Common myeloid progenitor, CD34-positive (primary cell): ENCODE results near the gene PINK1.
A peak's percentile ranks its signal among the peaks of the same experiment; 100 is the strongest.

Source experiments
- CTCF ChIA-PET: fragments of 350-600 bp; sonication (Branson Sonifier 250); formaldehyde crosslinking; loops from one replicate; lab custom pipeline; 2021; ENCODE audit warnings: antibody characterized with exemption; lab: Charles Lee
- POLR2A ChIA-PET: fragments of 350-600 bp; sonication (Branson Sonifier 250); formaldehyde crosslinking; loops from one replicate; lab custom pipeline; 2021; ENCODE audit warnings: antibody characterized with exemption; lab: Charles Lee
- DNase-seq, 3 donors: peaks; one replicate each; pipeline versions ENCODE4 v3.0.0 to v3.0.0-alpha.2; 2013
- H3K27ac ChIP-seq, 2 experiments: 1 replicate in 1 of 2; 2 replicates in 1 of 2; pipeline ENCODE4 v1.7.0; 2013; ENCODE audit warnings: inconsistent platforms in 2 of 2, low read length in 2 of 2, mild to moderate bottlenecking in 2 of 2, low read depth in 1 of 2, moderate library complexity in 1 of 2; ENCODE audit not compliant: severe bottlenecking in 2 of 2, insufficient read depth in 1 of 2, poor library complexity in 1 of 2
- H3K27me3 ChIP-seq, 5 experiments: replicated peaks in 2 of 5; 1 replicate in 3 of 5; 2 replicates in 2 of 5; pipeline versions ENCODE4 v1.6.1 to v1.7.0; 2013; ENCODE audit warnings: low read length in 4 of 5, mild to moderate bottlenecking in 2 of 5, moderate library complexity in 2 of 5, inconsistent platforms in 1 of 5; ENCODE audit not compliant: insufficient read depth in 5 of 5, control insufficient read depth in 4 of 5
- H3K36me3 ChIP-seq, 4 experiments: 1 replicate in 2 of 4; 2 replicates in 2 of 4; pipeline versions ENCODE4 v1.6.1 to v1.7.0; 2013; ENCODE audit warnings: low read length in 3 of 4, control low read depth in 1 of 4, mild to moderate bottlenecking in 1 of 4; ENCODE audit not compliant: control insufficient read depth in 4 of 4, insufficient read depth in 4 of 4
- H3K4me1 ChIP-seq, 4 experiments: 1 replicate in 3 of 4; 2 replicates in 1 of 4; pipeline versions ENCODE4 v1.6.1 to v1.7.1; 2013; ENCODE audit warnings: low read length in 3 of 4, mild to moderate bottlenecking in 3 of 4, control low read depth in 1 of 4, inconsistent platforms in 1 of 4, moderate library complexity in 1 of 4; ENCODE audit not compliant: control insufficient read depth in 4 of 4, insufficient read depth in 4 of 4; ENCODE audit errors: control extremely low read depth in 1 of 4
- H3K4me3 ChIP-seq, 7 experiments: 1 replicate in 4 of 7; 2 replicates in 3 of 7; pipeline versions ENCODE4 v1.5.1 to v1.7.0; 2013; ENCODE audit warnings: mild to moderate bottlenecking in 7 of 7, low read length in 6 of 7, moderate library complexity in 6 of 7, inconsistent platforms in 2 of 7, low read depth in 2 of 7, control low read depth in 1 of 7; ENCODE audit not compliant: insufficient read depth in 4 of 7, control insufficient read depth in 1 of 7; ENCODE audit errors: extremely low read depth in 1 of 7
- H3K9me3 ChIP-seq, 5 experiments: 1 replicate in 4 of 5; 2 replicates in 1 of 5; pipeline versions ENCODE4 v1.6.1 to v1.7.1; 2013; ENCODE audit warnings: low read length in 4 of 5, mild to moderate bottlenecking in 2 of 5, inconsistent platforms in 1 of 5, low read depth in 1 of 5, moderate library complexity in 1 of 5; ENCODE audit not compliant: control insufficient read depth in 4 of 5, insufficient read depth in 2 of 5; ENCODE audit errors: control extremely low read depth in 1 of 5
- WGBS: methylation state at CpG from one replicate; pipeline ENCODE4 v1.1.5; 2013; ENCODE audit not compliant: insufficient coverage; 5-methylcytosine and 5-hydroxymethylcytosine counted together

The PINK1 gene

DNA sequence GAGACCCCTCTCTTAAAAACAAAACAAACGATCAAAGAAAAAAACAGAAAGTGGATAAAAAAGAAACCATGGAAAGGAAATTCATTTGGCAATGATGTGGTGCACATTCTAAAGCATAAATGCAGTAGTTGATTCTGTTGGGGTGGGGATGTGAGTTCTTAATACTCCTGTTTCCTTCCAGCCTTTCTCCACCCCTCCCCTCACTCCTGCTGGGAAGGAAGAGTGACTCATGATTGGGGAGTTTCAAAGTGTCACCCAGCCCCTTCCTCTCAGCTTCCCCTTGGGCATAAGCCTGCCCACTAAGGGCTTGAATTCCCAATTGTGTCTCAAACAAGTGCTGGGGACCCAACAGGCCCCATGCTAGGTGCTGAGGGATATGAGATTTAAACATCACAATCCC lies 6.7 kb upstream of the PINK1 start:
- CTCF ChIA-PET: interaction anchor here (0.6 to 1.4 kb wide), 4 partner anchors 40 to 750 kb away, joined by 3 to 4 read pairs (median 3); no protein-coding TSS in a partner anchor
- no peaks in the 10 kb centered on the region for H3K36me3 ChIP-seq
- H3K27ac ChIP-seq: no peak overlapping the region
- WGBS: no CpG with 5 or more reads among the region's 1 CpG
- no peak overlapping the region for H3K4me3 ChIP-seq
- POLR2A ChIA-PET: no interaction called here
- H3K27me3 ChIP-seq: no peaks in the 10 kb centered on the region
- DNase-seq: no peak
- no peaks in the 10 kb centered on the region for H3K9me3 ChIP-seq
- H3K4me1 ChIP-seq: no peaks in the 10 kb centered on the region

DNA sequence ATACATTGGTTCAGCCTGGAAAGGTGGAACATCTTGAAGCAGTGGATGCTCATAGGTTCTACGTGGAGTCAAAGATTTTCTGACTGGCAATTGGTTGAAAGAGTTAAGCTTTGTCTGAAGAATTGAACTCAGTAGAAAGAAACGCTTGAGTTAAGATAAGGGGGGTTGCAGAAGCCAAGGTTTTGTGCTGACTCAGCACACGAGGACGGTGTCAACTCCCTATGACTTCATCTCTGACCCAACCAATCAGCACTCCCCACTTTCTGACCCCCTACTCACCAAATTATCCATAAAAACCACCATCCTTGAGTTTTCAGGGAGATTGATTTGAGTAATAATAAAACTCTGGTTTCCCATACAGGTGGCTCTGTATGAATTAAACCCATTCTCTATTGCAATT lies 2.5 kb upstream of the PINK1 start:
- CTCF ChIA-PET: interaction anchor here (1.2 to 2.4 kb wide), 7 partner anchors 8 to 107 kb away, joined by 3 to 9 read pairs (median 5); no protein-coding TSS in a partner anchor
- no CpG with 5 or more reads among the region's 4 CpGs for WGBS

DNA sequence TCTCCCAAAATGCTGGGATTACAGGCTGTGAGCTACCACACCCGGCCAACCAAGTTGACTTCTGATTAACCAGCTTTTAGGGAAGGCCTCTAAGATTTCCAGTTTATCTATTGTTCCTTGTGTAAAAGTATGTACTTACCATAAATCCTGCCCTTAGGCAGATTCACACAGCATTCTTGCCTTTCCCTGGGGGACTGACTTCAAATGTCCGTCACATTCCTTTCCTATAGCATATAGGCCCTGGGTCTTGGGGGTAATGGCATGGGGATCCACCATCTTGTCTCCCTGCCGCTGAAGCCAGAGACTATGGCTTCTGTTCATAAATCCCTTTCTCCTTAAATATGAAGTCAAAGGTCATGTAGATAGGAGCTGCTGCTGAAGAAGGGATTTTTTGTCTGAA lies 872 bp upstream of the PINK1 start:
- Histone ChIP-seq H3K9me3 (no peaks in the 10 kb centered on the region), H3K36me3 (peaks cover 0 to 3% (median 1%) of the 10 kb centered on the region in 4 experiments), H3K27me3 (no peaks in the 10 kb centered on the region), H3K4me1 (peaks cover 6 to 15% (median 11%) of the 10 kb centered on the region in 4 experiments), H3K27ac (no peak overlapping the region), H3K4me3 (no peak overlapping the region)
- DNase-seq: no peak
- 100% methylated on average over 1 of the region's 3 CpGs for WGBS
- POLR2A ChIA-PET: interaction anchor here (0.6 kb wide), 1 partner anchor 57 kb away, joined by 3 read pairs; no protein-coding TSS in a partner anchor
- CTCF ChIA-PET: interaction anchor here (0.9 to 4.0 kb wide), 14 partner anchors 13 to 113 kb away, joined by 3 to 42 read pairs (median 7); partner anchors contain the start of gene CDA

More for the DNA sequence above, 2.5 kb upstream of the PINK1 start:
- Histone ChIP-seq H3K9me3 (no peaks in the 10 kb centered on the region), H3K4me3 (no peak overlapping the region), H3K4me1 (peaks cover 6 to 15% (median 11%) of the 10 kb centered on the region in 4 experiments), H3K36me3 (no peaks in the 10 kb centered on the region), H3K27ac (no peak overlapping the region), H3K27me3 (no peaks in the 10 kb centered on the region)
- POLR2A ChIA-PET: no interaction called here
- DNase-seq: no peak

DNA sequence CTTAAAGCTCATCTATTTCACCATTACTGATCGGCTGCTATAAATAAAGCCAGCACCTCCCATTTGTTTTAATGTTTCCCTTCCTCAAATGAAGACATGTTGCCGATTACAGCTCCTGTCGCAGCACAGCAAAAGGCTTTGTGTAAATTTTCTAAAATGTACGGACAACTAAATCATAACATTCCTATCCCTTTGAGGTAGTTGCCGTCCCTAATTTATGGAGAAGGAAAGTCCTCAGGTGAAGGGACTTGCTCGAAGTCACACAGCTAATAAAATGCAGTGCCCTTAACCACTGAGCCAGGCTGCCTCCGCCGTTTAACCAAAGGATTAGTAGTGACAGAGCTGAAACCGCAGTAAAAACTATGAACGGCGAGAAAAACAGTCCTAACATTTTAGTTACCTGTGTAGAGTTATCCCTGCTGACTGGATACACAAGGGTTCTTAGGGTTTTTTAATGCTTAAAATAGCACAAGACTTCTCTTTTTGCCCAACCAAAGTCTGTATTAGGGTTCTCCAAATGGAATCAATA lies 871 bp downstream of the PINK1 start:
- peaks cover 1 to 16% (median 9%) of the 10 kb centered on the region in 4 experiments for H3K36me3 ChIP-seq
- no peaks in the 10 kb centered on the region for H3K27me3 ChIP-seq
- POLR2A ChIA-PET: interaction anchor here (0.8 to 0.9 kb wide), 2 partner anchors 53 to 60 kb away, joined by 3 to 6 read pairs; no protein-coding TSS in a partner anchor
- peak overlapping the region in 6 of 7 experiments; percentile 80 to 95 (median 89) for H3K4me3 ChIP-seq
- H3K4me1 ChIP-seq: peaks cover 6 to 15% (median 11%) of the 10 kb centered on the region in 4 experiments
- H3K9me3 ChIP-seq: no peaks in the 10 kb centered on the region
- 0% methylated on average over 8 of the region's 11 CpGs for WGBS
- CTCF ChIA-PET: interaction anchor here (0.7 to 4.0 kb wide), 14 partner anchors 9 to 110 kb away, joined by 3 to 42 read pairs (median 5); partner anchors contain the start of gene CDA
- H3K27ac ChIP-seq: peak overlapping the region; percentile 50 to 78
- DNase-seq: peak in 2 of 3 donors; percentile 37 to 50

DNA sequence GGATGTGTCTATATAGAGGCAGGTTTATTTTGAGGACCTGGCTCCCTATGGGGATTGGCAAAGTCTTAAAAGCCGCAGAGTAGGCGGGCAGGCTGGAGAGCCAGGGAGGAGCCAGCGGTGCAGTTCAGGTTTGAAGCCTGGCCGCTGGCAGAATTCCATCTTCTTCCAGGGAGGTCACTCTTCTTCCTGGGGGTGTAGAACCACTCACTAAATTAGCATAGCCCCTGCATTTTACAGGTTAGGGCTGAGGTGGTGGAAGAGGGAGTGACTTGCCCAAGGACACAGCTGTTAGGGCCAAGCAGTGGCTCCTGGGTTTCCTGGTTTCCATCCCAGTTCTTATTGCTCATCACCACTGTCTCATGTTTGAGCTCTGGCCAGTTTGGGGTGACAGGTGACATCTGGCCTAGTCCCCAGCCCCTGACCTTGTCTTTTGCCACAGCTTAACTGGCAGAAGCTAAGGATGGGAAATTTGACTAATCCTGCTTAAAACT lies 1.4 kb downstream of the PINK1 start:
- peak; percentile 37 to 71 (median 69) for DNase-seq
- H3K27ac ChIP-seq: peak overlapping the region; percentile 50 to 78
- H3K9me3 ChIP-seq: no peaks in the 10 kb centered on the region
- ChIA-PET CTCF (interaction anchor here (0.7 to 4.0 kb wide), 9 partner anchors 8 to 111 kb away, joined by 3 to 42 read pairs (median 5); no protein-coding TSS in a partner anchor), POLR2A (no interaction called here)
- peak overlapping the region in 6 of 7 experiments; percentile 80 to 95 (median 89) for H3K4me3 ChIP-seq
- peaks cover 6 to 15% (median 11%) of the 10 kb centered on the region in 4 experiments for H3K4me1 ChIP-seq
- no peaks in the 10 kb centered on the region for H3K27me3 ChIP-seq
- peaks cover 3 to 22% (median 12%) of the 10 kb centered on the region in 4 experiments for H3K36me3 ChIP-seq
- 0% methylated on average over 3 of the region's 4 CpGs for WGBS

DNA sequence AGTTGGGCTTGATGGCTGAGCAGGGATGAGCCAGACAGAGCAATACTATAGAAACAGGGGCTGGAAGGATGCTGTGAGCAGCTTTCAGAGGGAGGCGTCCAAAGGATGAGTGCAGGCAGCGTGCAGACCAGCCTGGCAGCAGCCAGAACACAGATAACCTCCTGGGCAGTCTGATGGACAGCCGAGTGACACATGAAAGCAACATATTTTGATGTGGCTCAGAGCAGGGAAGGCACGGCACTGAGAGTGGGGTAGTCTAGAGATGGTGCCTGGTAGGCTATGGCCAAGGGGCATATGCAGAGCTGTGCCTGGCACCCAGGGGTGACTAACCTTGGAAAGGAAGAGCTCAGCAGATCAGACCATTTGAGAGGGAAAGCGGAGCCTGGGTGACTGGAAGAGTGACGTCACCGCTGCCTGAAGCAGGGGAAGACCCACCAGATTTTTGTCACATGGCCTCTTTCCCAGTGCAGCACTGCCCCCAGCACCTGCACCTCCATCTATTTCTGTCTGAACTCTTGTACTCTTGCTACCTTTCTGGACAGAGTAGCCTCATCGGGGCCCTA lies 3.6 kb downstream of the PINK1 start:
- peaks cover 3 to 36% (median 19%) of the 10 kb centered on the region in 4 experiments for H3K36me3 ChIP-seq
- 99% methylated on average over 8 of the region's 8 CpGs for WGBS
- POLR2A ChIA-PET: no interaction called here

More for the DNA sequence above, 3.6 kb downstream of the PINK1 start:
- H3K4me3 ChIP-seq: no peak overlapping the region
- CTCF ChIA-PET: interaction anchor here (1.3 to 5.8 kb wide), 2 partner anchors 62 to 114 kb away, joined by 7 to 33 read pairs; no protein-coding TSS in a partner anchor
- H3K27ac ChIP-seq: no peak overlapping the region
- no peaks in the 10 kb centered on the region for H3K9me3 ChIP-seq
- H3K4me1 ChIP-seq: peaks cover 6 to 15% (median 11%) of the 10 kb centered on the region in 4 experiments
- H3K27me3 ChIP-seq: no peaks in the 10 kb centered on the region
- DNase-seq: no peak
